GM12891 (cell line): ENCODE measurements around the gene CDH23.

Source experiments
- DNase-seq: peaks from one replicate; pipeline ENCODE4 v3.0.0; 2011; ENCODE audit warnings: low spot score; ENCODE audit not compliant: insufficient read length
- FAIRE-seq: peaks from 2 replicates; lab custom pipeline; 2011; peaks lifted over from hg19 to GRCh38; lab: Jason Lieb, UNC
- PAX5 ChIP-seq: IDR thresholded peaks from 2 replicates; pipeline ENCODE4 v1.6.1; 2011; ENCODE audit warnings: low read length, moderate library complexity, mild to moderate bottlenecking; ENCODE audit not compliant: insufficient read depth, severe bottlenecking
- POLR2A ChIP-seq: IDR thresholded peaks from 2 replicates; pipeline ENCODE4 v1.6.1; 2011; ENCODE audit warnings: low read depth, low read length, control low read depth
- POLR2AphosphoS5 ChIP-seq: IDR thresholded peaks from 2 replicates; pipeline ENCODE4 v1.6.1; 2011; ENCODE audit warnings: low read depth, low read length, control low read depth
- POU2F2 ChIP-seq: IDR thresholded peaks from 2 replicates; pipeline ENCODE4 v1.6.1; 2011; ENCODE audit warnings: low read depth, mild to moderate bottlenecking, control low read depth, low read length, moderate library complexity
- SPI1 ChIP-seq: IDR thresholded peaks from 2 replicates; pipeline ENCODE4 v1.6.1; 2011; ENCODE audit warnings: low read depth, low read length, control low read depth
- TAF1 ChIP-seq: IDR thresholded peaks from 2 replicates; pipeline ENCODE4 v1.6.1; 2011; ENCODE audit warnings: low read depth, low read length, control low read depth

Gene CDH23

DNA sequence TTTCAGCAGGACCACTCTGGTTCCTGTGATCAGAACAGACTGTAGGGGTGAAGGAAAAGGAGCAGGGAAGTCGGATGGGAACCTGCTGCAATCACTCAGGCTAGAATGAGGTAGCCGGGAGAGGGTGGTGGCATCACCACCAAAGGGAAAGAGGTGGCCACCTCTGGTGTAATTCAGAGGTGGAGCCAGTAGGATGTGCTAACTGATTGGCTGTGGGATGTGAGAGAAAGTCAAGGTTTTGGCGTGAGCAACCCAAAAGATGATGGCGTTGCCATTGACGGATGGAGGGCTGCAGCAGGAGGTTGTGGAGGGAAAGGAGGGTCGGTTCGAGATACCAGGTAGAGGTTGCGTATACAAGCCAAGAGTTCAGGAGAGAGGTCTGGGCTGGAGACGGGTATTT is 384.0 kb downstream of the CDH23 start:
- TF ChIP-seq POLR2AphosphoS5 (no peak), PAX5 (no peak), TAF1 (no peak), POLR2A (no peak), SPI1 (no peak), POU2F2 (no peak)
- FAIRE-seq (no peak), DNase-seq (no peak)

DNA sequence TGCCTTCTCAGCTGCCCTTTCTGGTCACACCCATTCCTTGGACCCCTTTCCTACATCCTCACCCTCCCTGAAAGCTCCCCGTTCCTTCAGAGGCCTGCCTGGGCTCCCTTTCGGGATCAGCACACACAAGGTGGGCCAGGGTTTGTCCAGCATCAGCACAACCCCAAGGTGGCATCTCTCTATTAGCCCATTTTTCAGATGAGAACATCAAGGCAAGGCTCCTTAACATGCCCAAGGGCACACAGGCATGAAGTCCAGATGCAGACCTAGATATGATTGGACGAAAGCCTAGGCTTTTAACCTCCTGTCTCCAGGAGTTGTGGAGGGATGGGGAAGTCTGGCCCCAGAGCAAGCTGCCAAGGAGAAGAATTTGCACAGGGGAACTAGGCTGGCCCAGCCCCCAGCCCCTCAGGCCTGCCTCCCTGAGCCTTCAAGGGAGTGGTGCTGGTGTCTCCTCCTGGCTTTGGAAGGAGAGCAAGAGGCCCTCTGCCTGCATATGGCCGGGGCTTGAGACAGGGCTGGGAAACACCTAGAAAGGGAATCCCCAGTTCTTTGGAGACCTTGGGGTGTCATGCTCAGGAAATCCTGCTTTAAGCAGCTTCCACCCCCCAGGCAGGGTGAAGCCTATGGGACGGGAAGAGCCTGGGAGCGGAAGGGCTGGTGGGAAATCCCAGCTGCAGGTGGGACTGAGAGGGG is 385.6 kb downstream of the CDH23 start:
- TF ChIP-seq POLR2A (no peak), SPI1 (no peak), POU2F2 (no peak), POLR2AphosphoS5 (no peak), TAF1 (no peak), PAX5 (no peak)
- FAIRE-seq, result no peak
- DNase-seq, result no peak

DNA sequence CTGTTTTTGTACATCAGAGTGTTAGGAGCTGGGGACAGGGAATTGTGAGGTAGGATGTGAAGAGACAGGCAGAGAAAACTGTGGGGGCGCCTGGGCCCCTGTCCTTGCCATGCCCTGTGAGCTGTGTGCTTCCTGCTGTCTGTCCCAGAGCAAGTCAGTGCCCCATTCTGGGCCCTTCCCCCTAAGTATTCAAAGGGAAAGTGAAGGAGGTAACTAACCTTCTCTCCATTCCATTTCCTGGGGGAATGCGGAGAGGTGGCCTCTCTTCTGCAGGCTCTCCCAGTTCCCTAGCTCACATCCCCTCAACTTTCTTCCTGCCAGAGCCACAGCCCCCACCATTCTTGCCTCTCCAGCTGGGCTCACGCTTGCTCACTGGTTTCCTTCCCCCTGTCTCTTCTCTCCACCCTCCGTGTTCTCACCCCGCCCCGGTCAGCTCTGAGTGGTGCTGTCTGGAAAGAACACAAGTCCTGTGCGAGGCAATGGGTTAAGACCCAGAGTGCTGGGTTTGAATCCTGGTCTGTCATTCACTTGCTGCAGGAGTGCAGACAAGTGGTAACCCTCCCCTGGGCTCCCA is 386.3 kb downstream of the CDH23 start:
- FAIRE-seq (peak; percentile 75), DNase-seq (no peak)
- TF ChIP-seq SPI1 (no peak), TAF1 (no peak), PAX5 (no peak), POU2F2 (no peak), POLR2AphosphoS5 (no peak), POLR2A (no peak)

DNA sequence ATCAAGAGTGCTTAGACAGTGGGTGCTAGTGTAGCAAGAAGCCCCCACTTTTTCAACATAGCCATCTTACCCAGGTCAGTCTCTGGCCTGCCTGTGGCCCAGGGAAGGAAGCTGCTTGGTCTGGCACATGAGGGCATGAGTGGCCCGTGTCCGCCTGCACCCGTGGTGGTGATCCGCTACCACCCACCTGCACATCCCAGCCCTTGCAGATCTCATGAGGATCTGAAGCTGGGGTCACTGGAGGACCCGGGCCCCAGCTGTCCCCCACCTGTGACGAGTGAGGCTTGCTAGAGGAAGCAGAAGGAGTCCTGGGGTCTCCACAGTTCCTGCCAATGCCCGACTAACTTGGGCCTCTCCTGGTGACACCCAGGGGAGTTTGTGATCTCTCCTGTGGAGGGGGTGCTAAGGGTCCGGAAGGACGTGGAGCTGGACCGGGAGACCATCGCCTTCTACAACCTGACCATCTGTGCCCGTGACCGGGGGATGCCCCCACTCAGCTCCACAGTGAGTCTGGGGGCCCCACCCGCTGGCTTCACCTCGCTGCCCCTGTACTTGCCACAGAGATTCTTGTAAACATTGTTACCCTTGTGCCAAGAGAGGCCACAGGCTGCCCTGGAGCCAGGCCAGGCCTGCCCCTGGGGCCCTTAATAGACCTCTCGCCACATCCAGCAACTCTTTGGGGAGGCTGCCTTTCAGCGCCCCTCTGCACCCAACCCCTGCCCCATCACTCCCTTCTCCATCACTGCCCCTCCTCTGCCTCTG is 387.4 kb downstream of the CDH23 start:
- TF ChIP-seq POLR2A (no peak), SPI1 (no peak)
- DNase-seq (no peak), FAIRE-seq (no peak)

DNA sequence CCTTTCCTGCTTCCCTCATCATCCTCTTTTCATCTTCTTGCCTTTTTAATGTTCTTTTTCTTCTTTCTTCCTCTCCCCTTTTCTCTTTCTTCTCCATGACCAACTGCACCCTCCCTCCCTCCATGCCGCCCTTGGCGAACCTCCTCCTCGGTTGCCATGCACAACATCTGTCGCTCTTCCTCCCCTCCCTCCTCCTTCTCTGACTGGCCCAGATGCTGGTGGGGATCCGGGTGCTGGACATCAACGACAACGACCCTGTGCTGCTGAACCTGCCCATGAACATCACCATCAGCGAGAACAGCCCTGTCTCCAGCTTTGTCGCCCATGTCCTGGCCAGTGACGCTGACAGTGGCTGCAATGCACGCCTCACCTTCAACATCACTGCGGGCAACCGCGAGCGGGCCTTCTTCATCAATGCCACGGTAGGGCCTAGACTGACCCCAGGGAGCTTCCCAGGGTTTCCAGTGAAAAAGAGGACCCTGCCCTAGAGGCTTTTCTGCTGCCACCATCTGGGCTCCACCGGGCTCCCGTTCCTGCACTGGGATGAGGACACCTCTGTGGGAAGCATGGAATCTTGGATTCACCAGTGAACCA is 388.1 kb downstream of the CDH23 start:
- no peak for FAIRE-seq
- TF ChIP-seq TAF1 (no peak), SPI1 (no peak), POLR2A (no peak), POLR2AphosphoS5 (no peak), PAX5 (no peak), POU2F2 (no peak)
- no peak for DNase-seq

DNA sequence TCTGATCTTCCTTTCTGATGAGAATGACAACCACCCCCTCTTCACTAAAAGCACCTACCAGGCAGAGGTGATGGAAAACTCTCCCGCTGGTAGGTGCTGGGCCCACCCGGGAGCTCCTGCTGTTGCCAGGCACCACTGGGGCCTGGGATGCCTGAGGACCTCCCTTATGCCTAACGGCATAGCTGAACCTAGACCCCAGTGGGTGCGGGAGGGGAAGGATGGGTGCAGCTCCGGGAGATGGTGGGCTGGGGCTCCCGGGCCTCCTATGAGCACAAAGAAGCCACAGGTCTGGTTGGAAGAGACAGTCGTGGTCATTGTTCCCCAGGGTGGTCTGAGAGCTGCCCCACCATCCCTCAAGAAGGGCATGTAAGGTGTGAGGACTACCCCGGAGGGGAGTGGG is 392.2 kb downstream of the CDH23 start:
- DNase-seq (no peak), FAIRE-seq (no peak)
- TF ChIP-seq POU2F2 (no peak), SPI1 (no peak), PAX5 (no peak), TAF1 (no peak), POLR2AphosphoS5 (no peak), POLR2A (no peak)

DNA sequence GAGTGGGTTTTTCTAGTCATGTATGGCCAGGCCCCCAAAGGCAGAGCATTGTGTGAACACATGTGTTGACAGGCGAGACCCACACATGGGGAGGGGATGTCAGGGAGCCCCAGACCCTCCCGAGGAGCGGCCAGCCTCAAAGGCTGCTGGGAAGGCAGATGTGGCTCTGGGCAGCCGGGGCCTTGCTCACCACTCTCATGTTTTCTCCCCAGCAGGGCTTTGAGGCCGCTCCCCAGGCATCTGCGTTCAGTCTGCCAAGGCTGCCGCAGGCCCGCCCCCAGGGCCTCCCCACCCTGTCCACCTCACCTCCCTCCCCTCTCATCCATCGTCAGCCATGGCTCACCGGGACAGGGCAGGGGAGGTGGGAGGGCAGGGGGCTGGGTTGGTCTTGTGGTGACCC is 393.2 kb downstream of the CDH23 start:
- TF ChIP-seq POLR2A (no peak), TAF1 (no peak), POU2F2 (no peak), PAX5 (no peak), POLR2AphosphoS5 (no peak), SPI1 (no peak)
- FAIRE-seq, result no peak
- DNase-seq, result no peak

DNA sequence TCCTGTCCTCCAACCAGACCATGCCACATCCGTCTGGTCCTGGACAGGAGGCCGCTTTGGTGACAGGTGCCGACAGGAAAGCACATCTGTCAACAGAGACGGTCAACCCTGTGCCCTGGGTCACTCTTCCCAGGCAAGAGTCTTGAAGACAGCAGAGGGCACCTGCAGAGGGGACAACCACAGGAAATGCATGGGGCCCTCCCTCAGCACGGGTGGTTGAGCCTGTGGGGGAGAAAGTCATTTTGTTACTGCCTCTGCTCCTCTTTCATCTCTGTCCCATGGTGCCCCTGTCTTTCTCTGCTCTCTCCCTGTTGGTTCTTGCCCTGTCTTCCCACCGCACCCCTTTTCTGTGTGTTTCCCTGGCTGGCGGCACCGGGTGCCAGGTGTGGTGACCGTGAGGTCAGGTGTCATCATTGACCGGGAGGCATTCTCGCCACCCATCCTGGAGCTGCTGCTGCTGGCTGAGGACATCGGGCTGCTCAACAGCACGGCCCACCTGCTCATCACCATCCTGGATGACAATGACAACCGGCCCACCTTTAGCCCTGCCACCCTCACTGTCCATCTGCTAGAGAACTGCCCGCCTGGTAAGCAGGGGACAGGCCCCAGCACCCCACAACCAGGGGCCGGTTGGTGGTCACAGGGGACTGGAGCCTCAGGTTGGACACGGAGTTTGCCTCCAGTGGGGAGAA is 394.2 kb downstream of the CDH23 start:
- DNase-seq, result no peak
- peak; percentile 90 for FAIRE-seq
- TF ChIP-seq PAX5 (peak; percentile 38), SPI1 (no peak), POU2F2 (peak; percentile 57; the same call in 1 of the 2 replicates)

DNA sequence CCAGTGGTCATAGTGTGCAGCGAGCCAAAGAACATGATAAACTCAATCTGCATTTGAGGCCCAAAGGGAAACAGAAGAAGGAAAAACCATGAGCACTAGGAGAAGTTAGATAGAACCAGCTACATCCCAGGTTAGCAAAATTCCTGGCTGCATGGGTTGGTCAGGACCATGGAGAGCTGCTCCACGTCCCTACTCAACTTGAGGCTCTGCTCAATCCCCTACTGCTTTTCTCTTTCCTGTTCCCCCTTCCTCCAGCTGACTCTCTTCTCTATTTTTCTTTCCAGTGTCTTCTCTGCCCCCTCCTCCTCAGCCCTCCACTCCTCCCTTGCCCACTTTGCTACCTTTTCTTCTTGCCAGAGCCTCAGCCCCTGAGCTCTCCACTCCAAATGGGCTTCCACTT is 398.5 kb downstream of the CDH23 start:
- DNase-seq (no peak), FAIRE-seq (peak; percentile 33)
- TF ChIP-seq POLR2AphosphoS5 (no peak), PAX5 (no peak), SPI1 (no peak), POLR2A (no peak), POU2F2 (no peak), TAF1 (no peak)
